ENCODE data around the gene OPTN.

- TF ChIP-seq CTCF (IDR thresholded peaks at IDR 0.05) (no peak), EP300 (IDR thresholded peaks at IDR 0.05) (no peak), POLR2A (IDR thresholded peaks at IDR 0.05) (no peak)
These were observed 80.8 kb downstream of the OPTN start for GRCh38 chr10:13180788-13181187.
